Peyer's patch (tissue), 4 donors: Measurements from ENCODE around the gene CHKB.

Experiments used
- POLR2A ChIP-seq, 2 donors: fragments of 450-650 bp; IDR thresholded peaks; one replicate each; pipeline ENCODE4 v1.5.1; 2017; ENCODE audit warnings: antibody characterized with exemption in 2 of 2, mild to moderate bottlenecking in 2 of 2, moderate library complexity in 2 of 2
- TF ChIP-seq, protein P1 (sequence below), 6 experiments: fragments of 450-650 bp in 4 of 6; fragments of 200-600 bp in 2 of 6; sonication (generic) in 1 of 6; IDR thresholded peaks; one replicate each; pipeline ENCODE4 v1.5.1; 2017 to 2019; ENCODE audit warnings: antibody characterized with exemption in 6 of 6, mild to moderate bottlenecking in 3 of 6, moderate library complexity in 1 of 6

DNA sequence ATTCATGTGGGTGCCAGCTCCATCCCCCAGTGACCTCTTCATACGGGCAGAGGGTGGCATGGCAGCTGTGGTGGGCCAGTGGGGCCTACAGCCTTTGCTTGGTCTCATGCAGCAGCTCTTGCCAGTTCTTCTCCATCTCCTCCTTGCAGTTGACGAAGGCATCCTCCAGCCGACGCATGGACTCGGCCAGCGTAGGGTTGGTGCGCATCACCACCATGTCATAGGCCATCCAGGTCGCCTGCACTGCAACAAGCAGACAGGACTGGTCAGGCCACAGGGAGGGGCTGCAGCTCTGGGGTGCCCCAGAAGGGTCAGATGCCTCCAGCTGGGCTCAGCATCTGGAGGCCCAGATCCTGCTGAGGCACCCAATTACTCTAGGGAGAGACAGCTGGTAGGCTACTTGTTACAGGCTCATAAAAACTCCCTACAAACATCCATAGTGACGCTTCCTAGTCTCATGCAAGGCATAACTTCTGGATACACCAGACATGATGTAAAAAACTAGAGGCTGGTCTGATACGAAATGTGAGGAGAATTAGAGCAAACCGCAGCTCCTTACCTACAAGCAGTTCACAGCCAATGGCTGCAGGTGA is 31.4 kb downstream of the CHKB start:
- TF ChIP-seq, protein P1, sequence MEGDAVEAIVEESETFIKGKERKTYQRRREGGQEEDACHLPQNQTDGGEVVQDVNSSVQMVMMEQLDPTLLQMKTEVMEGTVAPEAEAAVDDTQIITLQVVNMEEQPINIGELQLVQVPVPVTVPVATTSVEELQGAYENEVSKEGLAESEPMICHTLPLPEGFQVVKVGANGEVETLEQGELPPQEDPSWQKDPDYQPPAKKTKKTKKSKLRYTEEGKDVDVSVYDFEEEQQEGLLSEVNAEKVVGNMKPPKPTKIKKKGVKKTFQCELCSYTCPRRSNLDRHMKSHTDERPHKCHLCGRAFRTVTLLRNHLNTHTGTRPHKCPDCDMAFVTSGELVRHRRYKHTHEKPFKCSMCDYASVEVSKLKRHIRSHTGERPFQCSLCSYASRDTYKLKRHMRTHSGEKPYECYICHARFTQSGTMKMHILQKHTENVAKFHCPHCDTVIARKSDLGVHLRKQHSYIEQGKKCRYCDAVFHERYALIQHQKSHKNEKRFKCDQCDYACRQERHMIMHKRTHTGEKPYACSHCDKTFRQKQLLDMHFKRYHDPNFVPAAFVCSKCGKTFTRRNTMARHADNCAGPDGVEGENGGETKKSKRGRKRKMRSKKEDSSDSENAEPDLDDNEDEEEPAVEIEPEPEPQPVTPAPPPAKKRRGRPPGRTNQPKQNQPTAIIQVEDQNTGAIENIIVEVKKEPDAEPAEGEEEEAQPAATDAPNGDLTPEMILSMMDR (IDR thresholded peaks at IDR 0.05) = no peak
- no peak for TF ChIP-seq POLR2A (IDR thresholded peaks at IDR 0.05)
